NK-92 (cell line): ENCODE results near the gene ESR2.
"Not testable (repeated sequence)": the region's sequence is repeated elsewhere in the genome, so short reads cannot be mapped to it uniquely, and the experiment has no call there.

Experiments
- DNase-seq: peaks from one replicate; lab custom pipeline; 2025; ENCODE audit not compliant: unreplicated experiment; lab: John Stamatoyannopoulos, UW

ESR2 gene

DNA sequence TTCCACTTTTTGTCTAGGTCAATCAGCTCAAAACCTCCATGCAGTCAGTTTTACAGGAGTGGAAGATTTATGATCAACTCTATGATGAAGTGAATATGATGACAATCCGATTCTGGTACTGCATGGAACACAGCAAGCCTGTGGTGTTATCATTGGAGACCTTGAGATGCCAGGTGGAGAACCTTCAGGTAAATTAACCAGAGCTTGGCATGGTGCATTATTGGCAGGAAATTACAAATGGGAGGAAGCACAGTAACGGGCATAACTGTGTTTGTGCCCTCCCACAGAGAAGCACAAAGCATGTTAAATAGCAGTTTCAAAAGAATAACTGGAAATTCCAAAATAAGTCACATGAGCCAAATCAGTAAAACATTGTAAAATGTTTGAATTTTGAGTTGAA, 135.6 kb downstream of the ESR2 start:
- no peak for DNase-seq

DNA sequence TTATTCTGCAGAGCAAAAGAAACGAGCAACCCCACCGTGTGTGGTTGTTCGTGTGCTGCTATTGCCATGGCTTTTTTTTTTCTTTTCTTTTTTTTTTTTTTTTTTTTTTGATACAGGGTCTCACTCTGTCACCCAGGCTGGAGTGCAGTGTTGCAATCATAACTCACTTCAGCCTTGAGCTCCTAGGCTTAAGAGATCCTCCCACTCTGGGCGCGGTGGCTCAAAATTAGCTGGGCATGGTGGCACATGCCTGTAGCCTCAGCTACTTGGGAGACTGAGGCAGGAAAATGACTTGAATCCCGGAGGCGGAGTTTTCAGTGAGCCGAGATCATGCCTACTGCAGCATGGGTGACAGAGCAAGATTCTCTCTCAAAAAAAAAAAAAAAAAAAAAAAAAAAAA, 144.2 kb downstream of the ESR2 start:
- no peak for DNase-seq

DNA sequence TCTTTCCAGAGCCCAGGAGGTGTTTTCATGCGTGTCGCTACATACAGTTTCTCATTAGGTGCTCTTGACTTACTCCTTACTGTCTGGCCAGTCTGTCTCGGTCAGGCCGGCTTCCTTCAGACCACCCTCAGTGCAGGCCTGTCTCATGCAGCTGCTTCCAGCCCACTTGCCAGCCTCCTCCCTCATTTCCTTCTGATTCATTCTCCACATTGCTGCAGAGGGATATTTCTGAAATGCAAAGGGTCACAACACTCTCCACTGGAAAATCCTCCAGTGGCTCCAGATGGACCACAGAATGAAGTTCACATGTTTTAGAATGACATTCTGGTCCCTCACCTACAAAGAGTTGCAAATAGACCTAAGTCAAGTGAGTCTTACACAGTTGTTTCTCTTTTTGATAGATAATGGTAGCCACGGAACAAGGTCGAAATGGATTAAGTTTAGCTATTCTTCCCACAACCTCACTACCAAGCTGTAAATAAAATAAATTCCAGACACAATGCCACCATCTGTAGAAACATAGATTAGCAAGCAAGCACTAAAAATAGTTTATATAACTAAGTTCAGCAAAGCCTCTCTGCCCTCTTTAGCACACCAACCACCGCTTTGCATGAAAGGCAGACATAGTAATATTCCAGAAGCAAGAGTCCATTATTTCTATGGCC, 146.9 kb downstream of the ESR2 start:
- no peak for DNase-seq

DNA sequence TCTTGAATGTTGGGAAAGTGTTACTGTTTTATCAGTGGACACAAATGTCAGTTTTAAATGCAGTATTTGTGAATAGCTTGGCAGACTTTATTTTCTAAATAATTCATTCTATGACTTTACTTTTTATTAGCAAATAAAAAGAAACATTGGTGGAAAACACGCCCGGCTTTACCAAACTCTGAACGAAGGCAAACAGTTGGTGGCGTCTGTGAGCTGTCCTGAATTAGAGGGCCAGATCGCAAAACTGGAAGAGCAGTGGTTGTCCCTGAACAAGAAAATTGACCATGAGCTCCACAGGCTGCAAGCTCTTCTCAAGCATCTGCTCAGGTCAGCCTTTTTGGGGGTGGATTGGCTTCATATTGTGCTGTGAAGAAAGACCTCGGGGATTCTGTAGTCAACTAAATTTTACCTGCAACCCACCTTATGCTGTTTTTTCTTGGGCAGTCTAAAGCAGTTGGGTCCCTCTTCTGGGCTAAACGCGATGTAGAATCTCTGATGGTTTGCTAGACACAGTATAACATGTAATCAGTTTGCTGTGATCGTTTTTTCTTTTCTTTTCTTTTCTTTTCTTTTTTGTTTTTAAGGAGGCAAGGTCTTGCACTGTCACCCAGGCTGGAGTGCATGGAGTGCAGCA, 156.4 kb downstream of the ESR2 start:
- no peak for DNase-seq

DNA sequence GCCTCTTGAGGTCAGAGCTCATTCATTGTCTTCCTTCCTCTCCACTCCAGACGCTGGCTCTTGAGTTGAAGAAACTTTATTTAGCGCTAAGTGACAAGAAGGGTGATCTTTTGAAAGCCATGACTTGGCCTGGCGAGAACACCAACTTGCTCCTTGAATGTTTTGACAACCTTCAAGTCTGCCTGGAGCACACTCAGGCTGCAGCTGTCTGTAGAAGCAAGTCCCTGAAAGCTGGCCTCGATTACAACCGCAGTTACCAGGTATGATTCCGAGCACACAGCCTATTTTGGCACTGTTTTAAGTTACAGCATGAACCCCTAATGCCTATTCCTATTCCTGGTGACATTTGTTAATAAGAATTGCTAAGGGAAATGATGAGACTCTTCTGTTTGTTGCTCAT, 167.6 kb downstream of the ESR2 start:
- DNase-seq, result no peak

DNA sequence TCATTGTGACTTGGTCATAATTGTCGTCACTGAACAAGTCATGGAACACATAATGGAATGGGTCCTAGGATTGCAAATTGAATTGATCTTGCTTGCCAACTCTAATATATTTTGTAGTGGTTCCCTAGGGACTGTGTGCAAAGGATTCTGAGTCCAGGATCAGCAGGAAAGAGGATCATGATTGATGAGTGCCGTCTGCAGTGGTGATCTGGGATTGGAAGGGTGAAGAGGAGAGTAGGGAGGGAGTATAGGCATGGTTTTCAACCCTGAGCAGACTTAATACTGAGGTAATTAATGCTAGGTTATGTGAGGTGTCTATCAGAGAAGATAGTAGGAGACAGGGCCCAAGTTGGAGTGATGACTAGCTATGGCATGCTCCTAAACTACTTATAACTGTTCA, 168.9 kb downstream of the ESR2 start:
- DNase-seq, result no peak

DNA sequence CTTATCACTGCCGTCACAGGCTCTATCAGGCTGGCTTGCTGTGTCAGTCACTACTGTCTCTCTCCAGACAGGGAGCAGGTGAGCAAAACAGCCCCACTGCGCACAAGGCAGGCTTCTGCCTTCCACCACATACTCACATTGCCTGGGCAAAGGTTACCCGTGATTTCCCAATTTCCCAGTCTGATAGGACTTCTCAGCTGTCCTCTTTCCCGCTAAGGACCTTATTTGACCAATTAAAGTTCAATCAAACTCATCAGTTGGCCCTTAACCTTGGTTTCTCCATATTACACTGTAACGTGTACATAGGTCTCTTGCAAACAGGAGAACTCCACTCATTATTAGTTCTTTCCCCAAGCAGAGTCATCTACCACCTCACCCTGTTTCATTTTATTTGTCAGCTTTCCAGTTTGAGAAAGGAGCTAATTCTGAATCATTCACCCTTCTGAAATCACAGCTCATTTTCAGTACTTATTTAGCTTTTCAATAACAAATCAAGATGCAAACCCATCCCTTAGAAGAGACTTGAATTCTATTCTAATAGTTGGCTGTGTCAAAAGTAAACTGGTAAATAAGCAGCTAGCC, 170.8 kb downstream of the ESR2 start:
- no peak for DNase-seq

DNA sequence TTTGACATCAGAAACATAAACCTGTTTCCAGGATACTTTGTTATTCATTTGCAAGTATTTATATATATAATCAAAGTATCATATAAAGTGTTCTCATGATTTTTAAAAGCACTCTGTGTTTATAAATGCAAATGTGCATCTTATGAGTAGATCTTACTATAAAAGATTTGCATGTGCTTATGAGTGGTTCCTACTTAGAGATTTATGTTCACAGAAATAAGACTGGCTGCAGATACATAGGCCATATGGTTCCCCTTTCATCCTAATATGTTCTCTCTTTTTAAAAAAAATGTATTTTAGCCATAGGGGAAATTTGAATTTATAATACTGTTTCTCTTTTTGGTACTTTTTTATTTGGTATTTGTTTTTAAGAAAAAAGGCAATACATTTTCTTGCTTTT, 174.2 kb downstream of the ESR2 start:
- no peak for DNase-seq

DNA sequence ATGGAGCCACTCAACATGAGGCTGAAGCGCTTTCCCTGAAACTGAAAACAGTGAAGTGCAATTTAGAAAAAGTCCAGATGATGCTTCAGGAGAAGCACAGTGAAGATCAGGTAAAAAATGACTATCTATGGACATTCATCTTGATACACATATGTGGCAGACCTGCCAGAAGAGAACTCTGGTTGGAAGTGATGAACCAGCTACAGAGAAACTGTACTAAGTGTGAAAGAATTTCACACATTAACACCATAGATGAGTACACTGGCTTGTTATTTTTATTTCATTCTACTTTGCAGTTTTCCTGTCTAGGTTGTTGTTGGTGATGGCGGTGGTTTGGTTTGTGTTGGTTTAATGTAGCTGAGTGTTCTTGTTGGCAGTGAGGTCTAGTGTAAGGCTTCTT, 174.7 kb downstream of the ESR2 start:
- DNase-seq, result no peak

DNA sequence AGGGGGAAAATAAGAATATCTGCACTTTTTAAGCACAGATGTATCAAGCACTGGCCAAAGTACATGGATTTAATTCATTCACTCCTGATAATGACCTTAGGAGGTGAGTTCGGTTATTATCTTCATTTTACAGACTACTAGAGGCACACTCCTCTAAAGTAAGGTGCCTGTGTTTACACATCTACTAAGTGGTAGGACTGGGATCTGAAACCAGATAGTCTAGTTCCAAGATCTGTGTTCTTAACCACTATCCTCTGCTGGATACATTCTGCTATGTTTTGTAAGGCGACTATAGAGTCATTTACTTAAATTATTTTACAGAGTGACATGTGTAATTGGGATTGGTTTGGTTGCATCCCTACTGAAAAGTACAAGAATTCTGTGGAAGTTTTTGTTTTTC, 175.3 kb downstream of the ESR2 start:
- DNase-seq, result no peak

DNA sequence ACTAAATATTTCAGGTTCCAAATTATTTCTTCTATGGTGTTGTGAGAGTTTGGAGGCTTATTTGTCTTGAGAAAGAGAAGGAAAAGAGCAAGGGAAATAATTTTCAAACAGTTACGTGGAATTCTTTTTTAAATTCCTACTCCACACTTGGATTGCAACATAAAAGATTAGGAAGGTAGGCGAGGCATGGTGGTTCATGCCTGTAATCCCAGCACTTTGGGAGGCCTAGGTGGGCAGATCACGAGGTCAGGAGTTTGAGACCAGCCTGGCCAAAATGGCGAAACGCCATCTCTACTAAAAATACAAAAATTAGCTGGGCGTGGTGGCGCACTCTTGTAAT, 175.8 kb downstream of the ESR2 start:
- not testable (repeated sequence) for DNase-seq

DNA sequence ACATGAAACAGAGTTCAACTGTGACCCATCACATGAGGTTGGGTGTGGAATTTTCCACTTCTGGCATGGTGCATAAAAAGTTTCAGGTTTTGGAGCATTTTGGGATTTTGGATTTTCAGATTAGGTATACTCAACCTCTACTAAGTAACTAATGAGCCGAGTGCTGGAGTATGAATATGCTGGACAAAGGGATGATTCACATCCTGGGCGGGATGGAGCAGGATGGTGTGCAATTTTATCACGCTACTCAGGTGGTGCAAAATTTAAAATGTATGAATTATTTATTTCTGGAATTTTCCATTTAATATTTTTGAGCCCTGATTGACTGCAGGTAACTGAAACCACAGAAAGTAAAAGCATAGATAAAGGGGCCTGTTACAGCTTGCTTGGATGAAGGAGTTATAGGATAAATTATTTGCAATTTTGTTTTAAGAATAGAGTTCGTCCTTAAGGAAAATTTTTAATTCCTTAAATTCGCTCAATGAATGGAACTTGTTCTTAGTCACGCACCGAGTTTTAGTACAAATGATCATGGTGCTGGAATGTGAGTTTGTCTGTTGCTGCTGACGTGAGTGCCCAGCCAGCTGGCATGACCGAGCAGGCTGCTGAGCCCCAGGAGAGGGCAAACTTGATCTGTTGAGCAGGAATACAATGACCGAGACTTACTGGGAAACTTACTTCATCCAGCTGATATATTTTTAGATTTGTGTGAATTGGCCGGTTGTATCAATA, 176.3 kb downstream of the ESR2 start:
- DNase-seq, result no peak

DNA sequence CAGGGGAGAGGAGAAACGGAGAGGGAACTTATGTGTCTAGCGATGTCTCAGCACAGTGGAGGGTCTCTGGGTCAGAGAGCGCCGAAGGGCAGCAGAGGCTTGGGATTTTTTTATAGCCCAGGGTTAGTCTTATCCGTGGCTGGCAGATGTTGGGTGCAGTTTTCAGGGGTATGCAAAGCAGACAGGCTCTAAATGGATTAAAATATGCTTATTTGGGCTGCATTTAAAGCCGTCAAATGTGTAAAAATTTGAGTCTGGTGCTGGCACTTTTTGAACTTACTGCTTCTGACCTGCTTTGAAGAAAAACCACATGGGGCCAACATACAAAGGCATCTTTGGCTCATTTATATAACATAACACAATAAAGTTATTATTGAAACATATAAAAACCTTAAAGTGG, 178.8 kb downstream of the ESR2 start:
- no peak for DNase-seq

DNA sequence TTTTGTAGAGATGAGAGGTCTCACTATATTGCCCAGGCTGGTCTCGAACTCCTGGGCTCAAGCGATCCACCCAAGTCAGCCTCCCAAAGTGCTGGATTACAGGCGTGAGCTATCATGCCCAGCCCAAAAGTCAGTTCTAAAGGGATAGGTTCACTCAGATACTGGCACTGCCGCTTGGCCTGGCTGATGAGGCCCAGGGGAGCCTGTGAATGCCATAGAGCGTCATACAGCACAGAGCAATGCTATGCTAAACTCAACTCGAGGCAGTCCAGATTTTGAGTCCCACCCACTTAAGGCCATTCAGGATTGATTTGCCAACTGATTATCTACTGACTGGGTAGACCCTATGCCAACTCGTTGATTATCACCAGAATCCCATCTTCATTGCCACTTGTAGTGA, 179.4 kb downstream of the ESR2 start:
- no peak for DNase-seq

DNA sequence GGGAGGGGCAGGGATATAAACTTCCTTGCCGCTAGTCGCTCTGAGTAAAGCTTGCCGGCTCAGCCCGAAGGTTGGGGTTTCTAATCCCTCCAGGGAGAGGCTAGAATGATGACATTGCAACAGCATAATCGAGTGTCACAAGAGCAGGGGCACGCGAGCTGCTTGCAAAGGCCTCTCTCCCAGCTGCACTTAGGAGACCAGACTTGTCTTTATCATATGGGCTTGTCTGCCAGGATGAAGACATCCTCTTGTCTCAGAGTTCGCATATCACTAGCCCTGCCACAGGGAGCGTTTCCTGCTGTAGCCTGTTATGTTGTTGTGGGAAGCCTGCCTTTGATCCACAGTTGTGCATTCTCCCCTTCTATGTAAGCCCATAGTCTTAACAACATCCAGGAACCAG, 180.0 kb downstream of the ESR2 start:
- DNase-seq, result no peak

DNA sequence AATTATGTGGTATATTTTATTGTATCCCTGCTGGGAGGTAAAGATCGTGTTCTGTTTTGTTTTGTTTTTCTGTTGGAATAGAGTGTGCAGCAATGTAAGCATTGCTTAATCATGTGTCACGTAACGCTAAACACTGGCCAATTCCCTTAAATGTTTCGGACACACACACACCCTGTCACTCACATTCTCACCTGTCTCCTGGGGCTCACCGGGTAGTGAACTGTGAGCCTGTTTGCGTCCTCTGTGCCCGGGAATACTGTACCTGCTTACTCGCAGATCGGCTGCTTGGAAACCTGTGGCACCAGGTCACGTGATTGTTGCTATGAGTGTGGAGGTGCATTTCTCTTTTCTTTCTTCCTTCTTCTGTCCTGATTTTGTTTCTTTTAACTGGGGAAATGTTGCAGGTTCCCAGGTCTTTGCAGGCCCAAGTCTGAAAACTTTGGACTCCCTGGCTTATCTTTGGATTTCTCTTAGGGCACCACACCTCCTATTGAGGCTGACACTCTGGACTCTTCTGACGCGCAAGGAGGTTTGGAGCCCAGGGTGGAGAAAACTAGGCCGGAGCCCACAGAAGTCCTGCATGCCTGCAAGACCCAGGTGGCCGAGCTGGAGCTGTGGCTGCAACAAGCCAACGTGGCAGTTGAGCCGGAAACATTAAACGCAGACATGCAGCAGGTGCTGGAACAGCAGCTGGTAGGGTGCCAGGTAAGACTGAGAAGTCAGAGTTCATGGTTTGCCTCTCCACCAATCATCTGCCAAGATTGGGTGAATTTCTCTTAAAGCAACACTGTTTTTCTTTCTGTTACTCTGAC, 181.1 kb downstream of the ESR2 start:
- no peak for DNase-seq

DNA sequence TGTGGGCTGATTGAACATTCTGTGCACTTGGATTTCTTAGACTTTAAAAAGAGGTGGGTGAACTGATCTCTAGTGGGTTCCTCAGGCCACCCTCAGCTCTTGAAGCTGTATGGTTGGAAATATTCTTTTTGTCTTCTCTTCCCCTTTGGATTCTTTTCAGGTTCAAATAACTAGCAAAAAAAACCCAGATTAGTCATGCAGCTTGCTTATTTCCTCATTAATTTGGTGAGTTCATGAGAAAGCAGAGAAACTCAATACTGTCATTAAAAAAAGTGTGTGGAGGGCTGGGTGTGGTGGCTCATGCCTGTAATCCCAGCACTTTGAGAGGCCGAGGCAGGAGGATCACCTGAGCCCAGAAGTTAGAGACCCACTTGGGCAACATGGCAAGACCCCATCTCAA, 183.4 kb downstream of the ESR2 start:
- no peak for DNase-seq

DNA sequence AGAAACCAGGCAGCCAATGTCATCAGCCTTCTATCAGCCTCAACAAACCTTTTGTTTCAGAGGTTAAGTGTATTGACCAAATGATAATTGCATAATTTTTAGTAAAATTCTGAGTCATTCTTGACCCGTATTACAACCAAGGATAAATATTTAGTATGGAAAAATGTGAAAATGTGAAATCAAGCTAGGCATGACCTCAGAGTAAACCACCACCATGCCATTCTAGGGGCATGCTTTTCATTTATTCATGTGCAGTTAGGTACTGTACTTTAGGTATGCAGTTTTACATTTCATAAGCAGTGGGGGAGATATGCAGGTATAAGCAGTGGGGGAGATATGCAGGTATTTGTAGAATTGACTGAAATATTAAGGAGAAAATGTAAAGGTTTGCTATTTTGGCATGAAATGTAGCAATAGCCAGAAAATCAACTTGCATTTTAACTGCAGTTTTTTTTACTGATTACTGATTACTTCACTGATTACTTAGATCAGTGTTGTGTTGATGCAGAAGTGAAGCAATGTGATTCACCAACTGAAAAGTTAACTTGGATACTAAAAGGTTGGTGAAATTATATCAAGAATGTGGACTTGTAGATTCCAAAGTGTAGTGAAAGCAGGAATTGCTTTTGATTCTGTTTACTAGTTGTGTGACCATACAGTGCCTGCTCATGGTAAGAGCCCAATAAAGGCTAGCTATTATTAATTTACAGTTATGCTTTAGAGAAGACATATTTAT, 184.2 kb downstream of the ESR2 start:
- no peak for DNase-seq

DNA sequence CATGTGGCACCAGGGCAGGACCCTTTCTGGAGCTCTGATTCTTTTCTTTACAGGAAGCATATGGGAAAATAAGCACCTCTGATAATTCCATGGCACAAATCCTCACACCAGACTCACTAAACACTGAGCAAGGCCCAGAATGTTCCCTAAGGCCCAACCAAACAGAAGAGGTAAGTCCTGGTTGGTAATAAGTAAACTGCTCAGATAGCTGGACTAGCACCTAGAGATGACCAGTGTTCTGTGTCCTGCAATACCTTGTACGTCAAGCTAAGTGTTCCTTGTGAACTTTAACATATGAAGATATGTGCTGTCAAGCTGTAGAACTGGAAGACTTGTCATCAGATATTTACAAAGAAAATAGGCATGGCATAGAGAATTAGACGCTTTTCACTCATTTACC, 186.7 kb downstream of the ESR2 start:
- DNase-seq, result no peak

DNA sequence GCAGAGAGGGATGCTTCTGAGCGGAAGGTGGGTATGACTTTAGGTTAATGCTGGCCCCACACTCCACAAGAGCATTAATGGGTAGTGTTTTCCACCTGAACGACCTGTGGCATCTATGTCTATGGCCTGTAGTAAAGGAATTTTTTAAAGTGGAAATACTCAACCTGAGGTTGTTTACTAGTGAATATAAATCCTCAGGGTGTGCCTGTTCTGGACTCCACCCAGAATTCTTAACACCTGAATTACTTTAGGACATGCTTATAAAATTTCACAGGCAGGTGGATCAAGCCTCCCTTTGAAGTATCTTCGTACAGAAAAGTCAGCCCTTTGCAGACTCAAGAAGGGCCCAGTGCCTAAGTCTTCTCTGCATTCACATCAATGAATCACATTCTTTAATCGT, 196.1 kb downstream of the ESR2 start:
- no peak for DNase-seq

DNA sequence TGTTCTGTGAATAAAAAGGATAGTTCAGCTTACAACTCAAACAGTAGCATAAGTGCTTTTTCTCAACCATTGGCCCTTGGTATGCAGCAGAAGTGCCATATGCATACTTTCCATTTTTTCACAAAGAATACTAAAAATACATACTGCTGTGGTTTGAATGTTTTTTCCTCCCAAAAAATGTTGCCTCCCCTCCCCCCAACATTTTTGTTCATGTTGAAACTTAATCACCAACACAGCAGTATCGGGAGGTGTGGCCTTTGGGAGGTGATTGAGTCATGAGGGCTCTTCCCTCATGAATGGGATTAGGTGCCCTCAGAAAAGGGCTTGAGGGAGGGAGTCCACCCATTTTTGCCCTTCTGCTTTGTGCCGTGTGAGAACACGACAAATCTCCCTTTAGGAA, 198.6 kb downstream of the ESR2 start:
- DNase-seq, result no peak
